ENCODE results near the gene KHSRP.
"Not testable (repeated sequence)": the region's sequence is repeated elsewhere in the genome, so short reads cannot be mapped to it uniquely, and the experiment has no call there.

GRCh38 chr19:6428692-6429418 is 4.2 kb upstream of the KHSRP start:
- TF ChIP-seq, protein P1, sequence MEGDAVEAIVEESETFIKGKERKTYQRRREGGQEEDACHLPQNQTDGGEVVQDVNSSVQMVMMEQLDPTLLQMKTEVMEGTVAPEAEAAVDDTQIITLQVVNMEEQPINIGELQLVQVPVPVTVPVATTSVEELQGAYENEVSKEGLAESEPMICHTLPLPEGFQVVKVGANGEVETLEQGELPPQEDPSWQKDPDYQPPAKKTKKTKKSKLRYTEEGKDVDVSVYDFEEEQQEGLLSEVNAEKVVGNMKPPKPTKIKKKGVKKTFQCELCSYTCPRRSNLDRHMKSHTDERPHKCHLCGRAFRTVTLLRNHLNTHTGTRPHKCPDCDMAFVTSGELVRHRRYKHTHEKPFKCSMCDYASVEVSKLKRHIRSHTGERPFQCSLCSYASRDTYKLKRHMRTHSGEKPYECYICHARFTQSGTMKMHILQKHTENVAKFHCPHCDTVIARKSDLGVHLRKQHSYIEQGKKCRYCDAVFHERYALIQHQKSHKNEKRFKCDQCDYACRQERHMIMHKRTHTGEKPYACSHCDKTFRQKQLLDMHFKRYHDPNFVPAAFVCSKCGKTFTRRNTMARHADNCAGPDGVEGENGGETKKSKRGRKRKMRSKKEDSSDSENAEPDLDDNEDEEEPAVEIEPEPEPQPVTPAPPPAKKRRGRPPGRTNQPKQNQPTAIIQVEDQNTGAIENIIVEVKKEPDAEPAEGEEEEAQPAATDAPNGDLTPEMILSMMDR (conservative IDR thresholded peaks at IDR 0.05) = not testable (repeated sequence)
- TF ChIP-seq EZH2 (IDR thresholded peaks at IDR 0.05; ENCODE audit: low read depth) = not testable (repeated sequence)
